Progenitor cell of endocrine pancreas (in vitro differentiated cells): ENCODE results near the gene PDIA5. TPM values are rescaled to one million over a fixed set of nuclear protein-coding genes. Genes with fewer than 3 reads are reported as not detected.

Experiments used
- DNase-seq: peaks from one replicate; pipeline ENCODE4 v3.0.0; 2021; ENCODE audit warnings: low spot score; ENCODE audit not compliant: unreplicated experiment
- H3K27ac Mint-ChIP-seq: 2 replicates; pipeline ENCODE4 v1.8.0; 2021; ENCODE audit warnings: mild to moderate bottlenecking, moderate library complexity, mixed read lengths
- H3K27me3 Mint-ChIP-seq: 2 replicates; pipeline ENCODE4 v1.8.0; 2021; ENCODE audit warnings: mixed read lengths
- H3K36me3 Mint-ChIP-seq: 2 replicates; pipeline ENCODE4 v1.8.0; 2022; ENCODE audit warnings: mixed read lengths; ENCODE audit not compliant: insufficient read depth
- H3K4me1 Mint-ChIP-seq: 2 replicates; pipeline ENCODE4 v1.8.0; 2021; ENCODE audit warnings: low read depth, mixed read lengths
- H3K4me3 Mint-ChIP-seq: 2 replicates; pipeline ENCODE4 v1.8.0; 2021; ENCODE audit warnings: low read depth, mild to moderate bottlenecking, moderate library complexity, mixed read lengths
- H3K9me3 Mint-ChIP-seq: 2 replicates; pipeline ENCODE4 v1.8.0; 2021; ENCODE audit warnings: low read depth, mixed read lengths
- long read RNA-seq: library from polyadenylated mRNA; unstranded; transcript quantifications from one replicate; pipeline ENCODE4 v2.0.0, GENCODE V29; 2020
- total RNA-seq: library from RNA; stranded (reverse); gene quantifications from 2 replicates; pipeline ENCODE4 v1.2.1, GENCODE V29; 2021
- TF ChIP-seq, protein P1 (sequence below): fragments of 200-600 bp; sonication (generic); IDR thresholded peaks from one replicate; pipeline ENCODE4 v1.5.0; 2021; ENCODE audit warnings: antibody characterized with exemption, mild to moderate bottlenecking; ENCODE audit not compliant: unreplicated experiment

PDIA5 gene
- 20.4 and 22.2 TPM in 2 replicates for total RNA-seq
- long read RNA-seq, transcript PDIA5-201 (17 exons, 1,799 nt), result major isoform, 17 of 24 reads
- long read RNA-seq, partial matches to known transcripts, result 2 of 24 reads
- long read RNA-seq, other reads (novel, unspliced or antisense), result 4 of 24 reads

DNA sequence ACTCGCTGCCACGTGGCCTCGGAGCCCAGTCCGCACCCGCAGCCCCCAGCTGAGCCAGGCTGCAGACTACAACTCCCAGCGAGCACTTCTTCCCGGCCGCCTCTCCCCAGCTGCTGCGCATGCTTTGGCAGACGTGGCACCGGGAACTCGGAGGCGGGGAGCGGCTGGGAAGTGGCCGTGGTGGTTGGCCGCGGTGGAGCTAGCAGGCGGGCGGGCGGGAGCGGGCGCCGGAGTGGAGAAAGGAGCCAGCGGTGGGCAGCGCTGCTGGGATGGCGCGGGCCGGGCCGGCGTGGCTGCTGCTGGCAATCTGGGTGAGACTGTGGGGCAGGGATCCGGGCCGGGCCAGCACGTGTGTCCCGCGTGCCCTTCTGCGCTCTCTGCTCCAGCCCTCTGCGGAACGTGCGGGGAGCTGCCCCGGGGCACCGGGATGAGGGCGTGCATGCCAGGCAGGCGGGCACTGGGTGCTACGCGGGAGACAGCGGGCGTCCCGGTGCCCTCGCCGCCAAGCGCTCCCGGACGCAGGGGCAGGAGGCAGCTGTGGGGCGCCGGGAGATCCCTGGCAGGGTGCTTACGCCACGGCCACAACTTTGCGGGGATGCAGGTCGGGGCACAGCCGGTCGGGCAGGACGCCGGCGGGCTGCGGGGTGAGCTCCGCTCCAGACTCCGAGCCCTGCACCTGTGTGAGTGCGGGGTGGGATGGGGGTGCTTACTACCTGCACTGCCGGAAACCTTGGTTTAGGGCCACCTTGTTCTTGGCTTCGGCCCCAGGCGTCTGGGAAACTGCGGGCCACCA, at the start of gene PDIA5:
Gene PDIA5 (plus strand): TSS at position 130 of the 793 bp plus-strand sequence. CDS start 140 bp downstream, at position 270.
- Mint-ChIP-seq H3K4me3 (peak within 1 kb of the TSS; percentile 79), H3K27me3 (peaks cover 41% of the 10 kb centered on the region), H3K9me3 (no peaks in the 10 kb centered on the region), H3K36me3 (no peaks in the 10 kb centered on the region), H3K4me1 (peaks cover 30% of the 10 kb centered on the region), H3K27ac (peak within 1 kb of the TSS; percentile 57)
- peak; percentile 69 for DNase-seq
- TF ChIP-seq, protein P1, sequence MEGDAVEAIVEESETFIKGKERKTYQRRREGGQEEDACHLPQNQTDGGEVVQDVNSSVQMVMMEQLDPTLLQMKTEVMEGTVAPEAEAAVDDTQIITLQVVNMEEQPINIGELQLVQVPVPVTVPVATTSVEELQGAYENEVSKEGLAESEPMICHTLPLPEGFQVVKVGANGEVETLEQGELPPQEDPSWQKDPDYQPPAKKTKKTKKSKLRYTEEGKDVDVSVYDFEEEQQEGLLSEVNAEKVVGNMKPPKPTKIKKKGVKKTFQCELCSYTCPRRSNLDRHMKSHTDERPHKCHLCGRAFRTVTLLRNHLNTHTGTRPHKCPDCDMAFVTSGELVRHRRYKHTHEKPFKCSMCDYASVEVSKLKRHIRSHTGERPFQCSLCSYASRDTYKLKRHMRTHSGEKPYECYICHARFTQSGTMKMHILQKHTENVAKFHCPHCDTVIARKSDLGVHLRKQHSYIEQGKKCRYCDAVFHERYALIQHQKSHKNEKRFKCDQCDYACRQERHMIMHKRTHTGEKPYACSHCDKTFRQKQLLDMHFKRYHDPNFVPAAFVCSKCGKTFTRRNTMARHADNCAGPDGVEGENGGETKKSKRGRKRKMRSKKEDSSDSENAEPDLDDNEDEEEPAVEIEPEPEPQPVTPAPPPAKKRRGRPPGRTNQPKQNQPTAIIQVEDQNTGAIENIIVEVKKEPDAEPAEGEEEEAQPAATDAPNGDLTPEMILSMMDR, result no peak

DNA sequence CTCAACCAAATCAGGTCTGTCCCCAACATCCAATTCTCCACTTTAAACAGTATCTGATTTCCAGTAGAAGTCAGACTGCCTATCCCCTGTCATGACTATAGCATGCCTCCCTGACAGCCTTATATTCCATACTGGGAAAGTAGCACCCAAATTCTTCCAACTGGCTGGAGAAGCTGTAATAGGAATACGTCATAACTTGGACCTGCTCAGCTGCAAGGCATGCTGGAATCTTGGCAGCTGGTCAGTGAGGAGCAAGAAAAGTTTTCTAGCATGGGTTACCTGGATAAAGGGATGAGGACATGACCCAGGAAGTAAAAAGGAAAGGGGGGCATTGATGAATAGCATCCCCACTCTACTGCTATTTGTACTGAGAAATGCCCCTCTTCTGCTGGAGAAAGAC, 48.1 kb upstream of the PDIA5 start:
- Mint-ChIP-seq H3K9me3 (no peaks in the 10 kb centered on the region), H3K4me1 (no peaks in the 10 kb centered on the region), H3K27ac (no peak overlapping the region), H3K4me3 (no peak overlapping the region), H3K36me3 (no peaks in the 10 kb centered on the region), H3K27me3 (peaks cover 52% of the 10 kb centered on the region)
- TF ChIP-seq, protein P1, result no peak
- no peak for DNase-seq

DNA sequence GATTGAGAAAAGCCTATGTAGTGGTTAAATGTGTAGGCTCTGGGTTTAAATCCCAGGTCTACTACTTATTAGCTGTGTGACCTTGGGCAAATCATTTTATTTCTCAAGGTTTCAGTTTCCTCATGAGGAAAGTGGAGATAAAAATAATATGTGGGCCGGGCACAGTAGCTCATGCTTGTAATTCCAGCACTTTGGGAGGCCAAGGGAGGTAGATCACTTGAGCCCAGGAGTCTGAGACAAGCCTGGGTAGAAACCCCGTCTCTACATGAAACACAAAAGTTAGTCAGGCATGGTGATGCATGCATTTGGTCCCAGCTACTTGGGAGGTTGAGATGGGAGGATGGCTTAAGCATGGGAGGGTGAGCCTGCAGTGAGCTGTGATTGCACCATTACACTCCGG, 47.7 kb upstream of the PDIA5 start:
- Mint-ChIP-seq H3K27ac (no peak overlapping the region), H3K27me3 (peaks cover 54% of the 10 kb centered on the region), H3K4me3 (no peak overlapping the region), H3K9me3 (no peaks in the 10 kb centered on the region), H3K4me1 (no peaks in the 10 kb centered on the region), H3K36me3 (no peaks in the 10 kb centered on the region)
- DNase-seq, result no peak
- TF ChIP-seq, protein P1, result no peak

DNA sequence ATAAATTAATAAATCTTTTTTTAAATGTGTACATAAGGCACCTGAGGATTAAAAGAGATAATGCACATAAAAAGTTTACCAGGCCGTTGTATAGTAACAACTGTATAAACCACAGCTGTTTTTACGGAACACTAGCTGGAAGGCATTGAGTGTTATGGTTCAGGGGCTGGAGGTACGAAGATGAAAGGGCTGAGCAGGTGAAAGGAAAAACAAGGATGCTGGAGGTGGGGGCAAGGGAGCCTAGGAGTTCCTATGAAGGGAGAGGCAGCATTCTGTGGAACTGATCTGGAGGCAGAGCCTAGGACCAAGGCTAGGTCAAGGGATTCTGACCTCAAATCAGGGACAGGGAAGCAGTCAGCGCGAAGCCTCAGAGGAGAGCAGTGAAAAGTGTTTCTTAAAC, 47.2 kb upstream of the PDIA5 start:
- Mint-ChIP-seq H3K27me3 (peaks cover 55% of the 10 kb centered on the region), H3K4me1 (no peaks in the 10 kb centered on the region)
- TF ChIP-seq, protein P1, result no peak

DNA sequence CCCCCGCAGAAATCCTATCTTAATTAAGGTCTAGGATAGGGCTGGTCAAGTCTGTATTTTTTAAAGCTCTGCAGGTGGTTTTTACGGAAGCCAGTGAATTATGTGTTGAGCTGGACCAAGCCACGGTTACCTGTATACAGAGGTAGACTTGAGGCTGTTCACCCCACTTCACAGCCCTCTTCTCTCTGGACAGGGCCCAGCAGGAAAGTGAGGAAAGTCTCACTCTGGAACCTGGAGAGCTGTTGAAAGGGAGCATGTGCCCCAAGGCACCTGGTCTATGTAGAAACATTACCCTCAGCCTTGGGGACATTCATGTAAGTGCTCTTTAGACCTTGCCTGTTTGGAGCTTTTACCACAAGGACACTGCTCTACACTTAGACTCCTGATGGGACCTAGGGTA, 46.1 kb upstream of the PDIA5 start:
- Mint-ChIP-seq H3K27me3 (peaks cover 62% of the 10 kb centered on the region), H3K4me3 (no peak overlapping the region), H3K27ac (no peak overlapping the region), H3K4me1 (no peaks in the 10 kb centered on the region), H3K36me3 (no peaks in the 10 kb centered on the region), H3K9me3 (no peaks in the 10 kb centered on the region)
- DNase-seq, result no peak
- TF ChIP-seq, protein P1, result no peak

More for the DNA sequence above, 47.2 kb upstream of the PDIA5 start:
- no peak overlapping the region for H3K27ac Mint-ChIP-seq
- no peak for DNase-seq
- H3K36me3 Mint-ChIP-seq, result no peaks in the 10 kb centered on the region
- no peak overlapping the region for H3K4me3 Mint-ChIP-seq
- H3K9me3 Mint-ChIP-seq, result no peaks in the 10 kb centered on the region
